ENCODE measurements around the gene CSNK1D. TPM values are rescaled to one million over a fixed set of nuclear protein-coding genes. Genes with fewer than 3 reads are reported as not detected.
A peak's percentile ranks its signal among the peaks of the same experiment; 100 is the strongest.

The CSNK1D gene
- total RNA-seq, 6 experiments from 2014 or later = 116 to 128 (median 118) TPM

- peaks cover 76% of the 10 kb centered on the region for H3K27me3 Mint-ChIP-seq (ENCODE audit: insufficient read depth)
- H3K9me3 Mint-ChIP-seq = peaks cover 53% of the 10 kb centered on the region
- no peak for DNase-seq
- H3K4me3 Mint-ChIP-seq = peak overlapping the region; percentile 34; the same call in 1 of the 2 replicates
- peaks cover 24% of the 10 kb centered on the region for H3K4me1 Mint-ChIP-seq (ENCODE audit: low read depth)
- TF ChIP-seq CTCF (IDR thresholded peaks at IDR 0.05) = no peak
- peak overlapping the region; percentile 68 for H3K27ac Mint-ChIP-seq
- H3K36me3 Mint-ChIP-seq (ENCODE audit: low read depth) = peaks cover 62% of the 10 kb centered on the region
Observed at GRCh38 chr17:82250868-82251500, 22.5 kb downstream of the CSNK1D start.

GRCh38 chr17:82249896-82250581 is 23.5 kb downstream of the CSNK1D start:
- TF ChIP-seq CTCF (IDR thresholded peaks at IDR 0.05) = no peak
- H3K4me3 Mint-ChIP-seq = peak overlapping the region; percentile 46; the same call in 1 of the 2 replicates
- H3K27ac Mint-ChIP-seq = peak overlapping the region; percentile 24; the same call in 1 of the 2 replicates
- peaks cover 81% of the 10 kb centered on the region for H3K27me3 Mint-ChIP-seq (ENCODE audit: insufficient read depth)
- no peak for DNase-seq
- H3K4me1 Mint-ChIP-seq (ENCODE audit: low read depth) = peaks cover 24% of the 10 kb centered on the region
- H3K36me3 Mint-ChIP-seq (ENCODE audit: low read depth) = peaks cover 59% of the 10 kb centered on the region
- H3K9me3 Mint-ChIP-seq = peaks cover 52% of the 10 kb centered on the region

GRCh38 chr17:82248815-82249674 is 24.5 kb downstream of the CSNK1D start:
- peaks cover 33% of the 10 kb centered on the region for H3K4me1 Mint-ChIP-seq (ENCODE audit: low read depth)
- peak overlapping the region; percentile 85; the same call in 1 of the 2 replicates for H3K27ac Mint-ChIP-seq
- H3K36me3 Mint-ChIP-seq (ENCODE audit: low read depth) = peaks cover 69% of the 10 kb centered on the region
- H3K9me3 Mint-ChIP-seq = peaks cover 62% of the 10 kb centered on the region
- TF ChIP-seq CTCF (IDR thresholded peaks at IDR 0.05) = no peak
- no peak for DNase-seq
- peaks cover 91% of the 10 kb centered on the region for H3K27me3 Mint-ChIP-seq (ENCODE audit: insufficient read depth)
- H3K4me3 Mint-ChIP-seq = peak overlapping the region; percentile 42; the same call in 1 of the 2 replicates

- Mint-ChIP-seq H3K4me3 (peak overlapping the region; percentile 42), H3K36me3 (ENCODE audit: low read depth) (peaks cover 76% of the 10 kb centered on the region), H3K4me1 (ENCODE audit: low read depth) (peaks cover 39% of the 10 kb centered on the region), H3K9me3 (peaks cover 65% of the 10 kb centered on the region), H3K27ac (peak overlapping the region; percentile 85), H3K27me3 (ENCODE audit: insufficient read depth) (peaks cover 96% of the 10 kb centered on the region)
- DNase-seq = no peak
- no peak for TF ChIP-seq CTCF (IDR thresholded peaks at IDR 0.05)
Observed at GRCh38 chr17:82247856-82248671, 25.4 kb downstream of the CSNK1D start.

Measured in HFFc6 (cell line).